ENCODE measurements around the gene C21orf58. TPM values are rescaled to one million over a fixed set of nuclear protein-coding genes. Genes with fewer than 3 reads are reported as not detected.

Gene C21orf58
- total and polyA plus RNA-seq, 2 experiments from 2014 or later = 17.7 to 23.9 TPM

- Histone ChIP-seq H3K36me3 (ENCODE audit: insufficient read depth) (peaks cover 7% of the 10 kb centered on the region; the same call in 1 of the 2 replicates), H3K79me2 (replicated peaks; ENCODE audit: insufficient read depth) (peaks cover 30% of the 10 kb centered on the region), H3K4me2 (no peak overlapping the region), H3K4me1 (ENCODE audit: insufficient read depth) (no peaks in the 10 kb centered on the region), H3K27me3 (ENCODE audit: insufficient read depth) (no peaks in the 10 kb centered on the region), H3F3A (replicated peaks; ENCODE audit: low read depth) (peaks cover 14% of the 10 kb centered on the region; the same call in 1 of the 2 replicates), H3K27ac (ENCODE audit: low read depth) (no peak overlapping the region), H2AFZ (no peak overlapping the region), H3K4me3 (no peak overlapping the region), H4K20me1 (replicated peaks; ENCODE audit: insufficient read depth) (no peaks in the 10 kb centered on the region; the same call in 1 of the 2 replicates), H3K9me2 (ENCODE audit: insufficient read depth) (no peaks in the 10 kb centered on the region)
- peaks cover 18% of the 10 kb centered on the region for H3K27me3 Mint-ChIP-seq (ENCODE audit: insufficient read depth, low read depth, poor library complexity)
- DNase-seq (ENCODE audit: low spot score) (no peak), ATAC-seq (no peak)
- no peak overlapping the region; the same call in 1 of the 2 replicates for H3K27ac Mint-ChIP-seq
- no peaks in the 10 kb centered on the region for H3K4me1 Mint-ChIP-seq
- H3K9me3 Mint-ChIP-seq = peaks cover 8% of the 10 kb centered on the region; the same call in 2 of the 3 replicates
- no peak overlapping the region for H3K4me3 Mint-ChIP-seq
- no peak for TF ChIP-seq REST (IDR thresholded peaks at IDR 0.05; ENCODE audit: unreplicated experiment)
- no peak for TF ChIP-seq STAT1 (IDR thresholded peaks at IDR 0.05; ENCODE audit: unreplicated experiment)
- TF ChIP-seq NANOG (IDR thresholded peaks at IDR 0.05; ENCODE audit: borderline replicate concordance) = no peak
- no peak for TF ChIP-seq EZH2 (IDR thresholded peaks at IDR 0.05; ENCODE audit: low read depth, unreplicated experiment)
- TF ChIP-seq CREB1 (CRISPR knock-in tag; IDR thresholded peaks at IDR 0.05; ENCODE audit: low read depth) = no peak
- TF ChIP-seq JUNB (IDR thresholded peaks at IDR 0.05; ENCODE audit: unreplicated experiment) = no peak
- TF ChIP-seq POLR2AphosphoS5 (IDR thresholded peaks at IDR 0.05; ENCODE audit: low read depth) = no peak
- no peak for TF ChIP-seq ZNF331 (CRISPR knock-in tag; IDR thresholded peaks at IDR 0.05; ENCODE audit: low read depth)
- no peak for TF ChIP-seq ETS1 (IDR thresholded peaks at IDR 0.05)
- TF ChIP-seq CTCF (conservative IDR thresholded peaks at IDR 0.05; ENCODE audit: low read depth in 2 of 2) = no peak
- no peak for TF ChIP-seq EZH2phosphoT487 (IDR thresholded peaks at IDR 0.05; ENCODE audit: unreplicated experiment)
- TF ChIP-seq ZNF114 (CRISPR knock-in tag; IDR thresholded peaks at IDR 0.05) = no peak
- no peak for TF ChIP-seq ZNF462 (CRISPR knock-in tag; IDR thresholded peaks at IDR 0.05)
- H3K36me3 Mint-ChIP-seq (ENCODE audit: low read depth) = peaks cover 68% of the 10 kb centered on the region
Observed at GRCh38 chr21:46366966-46367365, 43.3 kb upstream of the C21orf58 start.

All from GM23338 (cell line).